ENCODE measurements around the gene ASB11. TPM values are rescaled to one million over a fixed set of nuclear protein-coding genes. Genes with fewer than 3 reads are reported as not detected.

ASB11 gene
- polyA plus RNA-seq, 3 donors: not detected

DNA sequence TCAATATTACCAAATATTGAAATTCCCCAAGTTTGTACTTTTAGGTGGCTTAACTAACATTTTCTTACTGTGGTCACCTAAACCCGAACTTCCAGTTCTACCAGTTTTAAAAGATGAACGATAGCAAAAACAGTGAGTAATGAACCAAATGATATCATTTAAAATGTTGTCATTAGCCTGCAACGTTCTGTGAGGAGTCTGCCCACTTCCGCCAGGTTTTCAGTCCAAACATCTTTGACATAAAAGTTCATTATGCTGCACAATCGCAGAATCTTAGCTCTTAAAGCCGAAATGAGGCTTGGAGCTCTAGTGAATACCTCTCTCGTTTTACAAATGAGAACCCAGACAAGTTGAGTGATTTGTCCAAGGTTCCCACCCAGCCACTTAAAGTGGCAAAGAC, 19.1 kb upstream of the ASB11 start:
- Mint-ChIP-seq H3K27ac (peak overlapping the region; percentile 94 to 99 (median 96)), H3K27me3 (ENCODE audit: low read depth in 3 of 3) (peaks cover 0 to 20% (median 3%) of the 10 kb centered on the region in 3 donors), H3K4me3 (peak overlapping the region; percentile 90 to 92), H3K36me3 (peaks cover 11 to 21% of the 10 kb centered on the region in 2 donors), H3K9me3 (peaks cover 0 to 11% (median 8%) of the 10 kb centered on the region in 7 donors), H3K4me1 (peaks cover 9% of the 10 kb centered on the region)
- Histone ChIP-seq H4K20me1 (ENCODE audit: insufficient read depth, low read length) (no peaks in the 10 kb centered on the region), H3K4me1 (ENCODE audit: control insufficient read depth in 1 of 2, insufficient read depth in 2 of 2, low read length in 2 of 2) (peaks cover 4 to 12% of the 10 kb centered on the region in 2 donors), H3K79me2 (ENCODE audit: insufficient read depth, low read length) (peaks cover 24% of the 10 kb centered on the region), H3K27ac (ENCODE audit: low read depth in 1 of 2, low read length in 2 of 2) (peak overlapping the region; percentile 87 to 89), H3K4me3 (replicated peaks in 1 of 3; ENCODE audit: low read depth in 2 of 3, low read length in 3 of 3) (peak overlapping the region; percentile 70 to 90 (median 82)), H3K36me3 (replicated peaks in 1 of 2; ENCODE audit: control insufficient read depth in 1 of 2, insufficient read depth in 2 of 2, low read length in 2 of 2) (peaks cover 13 to 20% of the 10 kb centered on the region in 2 donors), H3K27me3 (ENCODE audit: control insufficient read depth in 2 of 2, insufficient read depth in 2 of 2, low read length in 2 of 2) (peaks cover 0 to 22% of the 10 kb centered on the region in 2 donors), H2AFZ (ENCODE audit: insufficient read depth, low read depth, low read length, poor library complexity, severe bottlenecking) (no peak overlapping the region), H3K9me3 (replicated peaks in 1 of 2; ENCODE audit: control insufficient read depth in 1 of 2, insufficient read depth in 1 of 2, low read length in 2 of 2) (no peaks in the 10 kb centered on the region), H3K9ac (ENCODE audit: insufficient read depth, low read length, poor library complexity, severe bottlenecking) (peak overlapping the region; percentile 85), H3K4me2 (replicated peaks; ENCODE audit: extremely low read depth, low read length, poor library complexity, severe bottlenecking) (peak overlapping the region; percentile 76)
- WGBS (ENCODE audit: insufficient coverage): no CpG with 5 or more reads among the region's 7 CpGs
- DNase-seq: peak in 2 of 3 donors; percentile 34 to 58
- intact Hi-C loops (cut with micrococcal nuclease): loop anchor here (10.0 kb wide), 1 partner anchor 340 kb away; no protein-coding TSS in a partner anchor
- TF ChIP-seq, protein P1, sequence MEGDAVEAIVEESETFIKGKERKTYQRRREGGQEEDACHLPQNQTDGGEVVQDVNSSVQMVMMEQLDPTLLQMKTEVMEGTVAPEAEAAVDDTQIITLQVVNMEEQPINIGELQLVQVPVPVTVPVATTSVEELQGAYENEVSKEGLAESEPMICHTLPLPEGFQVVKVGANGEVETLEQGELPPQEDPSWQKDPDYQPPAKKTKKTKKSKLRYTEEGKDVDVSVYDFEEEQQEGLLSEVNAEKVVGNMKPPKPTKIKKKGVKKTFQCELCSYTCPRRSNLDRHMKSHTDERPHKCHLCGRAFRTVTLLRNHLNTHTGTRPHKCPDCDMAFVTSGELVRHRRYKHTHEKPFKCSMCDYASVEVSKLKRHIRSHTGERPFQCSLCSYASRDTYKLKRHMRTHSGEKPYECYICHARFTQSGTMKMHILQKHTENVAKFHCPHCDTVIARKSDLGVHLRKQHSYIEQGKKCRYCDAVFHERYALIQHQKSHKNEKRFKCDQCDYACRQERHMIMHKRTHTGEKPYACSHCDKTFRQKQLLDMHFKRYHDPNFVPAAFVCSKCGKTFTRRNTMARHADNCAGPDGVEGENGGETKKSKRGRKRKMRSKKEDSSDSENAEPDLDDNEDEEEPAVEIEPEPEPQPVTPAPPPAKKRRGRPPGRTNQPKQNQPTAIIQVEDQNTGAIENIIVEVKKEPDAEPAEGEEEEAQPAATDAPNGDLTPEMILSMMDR (IDR thresholded peaks at IDR 0.05): no peak

DNA sequence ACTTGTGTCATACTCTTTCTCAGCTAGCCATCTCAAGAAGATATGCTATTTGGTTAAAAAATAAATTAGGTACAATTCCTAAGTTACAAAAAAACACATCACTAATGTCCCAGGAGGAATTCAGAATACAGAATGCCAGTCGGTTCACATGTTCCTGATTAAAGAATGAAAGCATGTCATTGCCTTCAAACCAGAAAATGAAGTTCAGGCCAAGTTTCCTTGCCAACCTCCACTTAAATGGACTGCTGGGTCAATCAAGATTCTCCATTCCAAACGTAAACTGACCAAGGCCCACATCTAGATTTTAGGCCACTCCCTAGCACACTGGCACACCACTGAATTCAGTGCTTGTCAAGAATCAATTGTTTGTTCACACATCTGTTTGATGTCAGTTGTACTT, 13.4 kb upstream of the ASB11 start:
- H3K27ac ChIP-seq (ENCODE audit: low read depth in 1 of 2, low read length in 2 of 2): no peak overlapping the region
- H3K9me3 ChIP-seq (replicated peaks in 1 of 2; ENCODE audit: control insufficient read depth in 1 of 2, insufficient read depth in 1 of 2, low read length in 2 of 2): no peaks in the 10 kb centered on the region
- no peaks in the 10 kb centered on the region for H4K20me1 ChIP-seq (ENCODE audit: insufficient read depth, low read length)
- no peaks in the 10 kb centered on the region for H3K4me1 Mint-ChIP-seq
- no peak overlapping the region for H3K4me2 ChIP-seq (replicated peaks; ENCODE audit: extremely low read depth, low read length, poor library complexity, severe bottlenecking)
- no peak overlapping the region for H3K4me3 ChIP-seq (replicated peaks in 1 of 3; ENCODE audit: low read depth in 2 of 3, low read length in 3 of 3)
- no peak overlapping the region for H3K27ac Mint-ChIP-seq
- H3K36me3 ChIP-seq (replicated peaks in 1 of 2; ENCODE audit: control insufficient read depth in 1 of 2, insufficient read depth in 2 of 2, low read length in 2 of 2): peaks cover 27 to 62% of the 10 kb centered on the region in 2 donors
- DNase-seq: no peak
- H3K9me3 Mint-ChIP-seq: peaks cover 0 to 3% (median 0%) of the 10 kb centered on the region in 7 donors
- 92% methylated on average over 2 of the region's 2 CpGs for whole genome bisulfite sequencing (ENCODE audit: insufficient coverage)
- no peaks in the 10 kb centered on the region for H3K4me1 ChIP-seq (ENCODE audit: control insufficient read depth in 1 of 2, insufficient read depth in 2 of 2, low read length in 2 of 2)
- H3K27me3 Mint-ChIP-seq (ENCODE audit: low read depth in 3 of 3): peaks cover 0 to 9% (median 0%) of the 10 kb centered on the region in 3 donors
- intact Hi-C loops (cut with micrococcal nuclease): no loop called here
- H3K27me3 ChIP-seq (ENCODE audit: control insufficient read depth in 2 of 2, insufficient read depth in 2 of 2, low read length in 2 of 2): peaks cover 0 to 14% of the 10 kb centered on the region in 2 donors
- no peak overlapping the region for H3K9ac ChIP-seq (ENCODE audit: insufficient read depth, low read length, poor library complexity, severe bottlenecking)
- H3K79me2 ChIP-seq (ENCODE audit: insufficient read depth, low read length): peaks cover 10% of the 10 kb centered on the region
- H2AFZ ChIP-seq (ENCODE audit: insufficient read depth, low read depth, low read length, poor library complexity, severe bottlenecking): no peak overlapping the region
- TF ChIP-seq, protein P1 (IDR thresholded peaks at IDR 0.05): no peak
- H3K4me3 Mint-ChIP-seq: no peak overlapping the region
- peaks cover 34 to 42% of the 10 kb centered on the region in 2 donors for H3K36me3 Mint-ChIP-seq
